Bronchial epithelial cell (primary cell): ENCODE results near the gene SLC35E4. TPM values are rescaled to one million over a fixed set of nuclear protein-coding genes. Genes with fewer than 3 reads are reported as not detected.

Experiments used
- DNase-seq: peaks from one replicate; pipeline ENCODE4 v3.0.0-alpha.2; 2010; ENCODE audit warnings: low read depth
- FAIRE-seq: peaks from 2 replicates; lab custom pipeline; 2011; peaks lifted over from hg19 to GRCh38; lab: Jason Lieb, UNC
- H3K27me3 ChIP-seq: 2 replicates; pipeline ENCODE4 v1.5.1; 2011; ENCODE audit warnings: low read length; ENCODE audit not compliant: control insufficient read depth, insufficient read depth
- H3K36me3 ChIP-seq: 2 replicates; pipeline ENCODE4 v1.5.1; 2011; ENCODE audit warnings: low read length; ENCODE audit not compliant: control insufficient read depth, insufficient read depth
- H3K4me3 ChIP-seq: 2 replicates; pipeline ENCODE4 v1.5.1; 2011; ENCODE audit warnings: mild to moderate bottlenecking, low read depth, low read length, control low read depth
- CTCF ChIP-seq: IDR thresholded peaks from 2 replicates; pipeline ENCODE4 v1.5.1; 2011; ENCODE audit warnings: mild to moderate bottlenecking, moderate library complexity, low read length, control low read depth, inconsistent platforms; ENCODE audit not compliant: insufficient read depth, severe bottlenecking
- total RNA-seq: library from RNA; depleted of rRNA; stranded (reverse); fragments of >200 nt; gene quantifications from 2 replicates; pipeline ENCODE4 v1.2.1, GENCODE V29; 2014

SLC35E4 gene
- total RNA-seq, 1 donor from 2014 or later, result 4.7 TPM

DNA sequence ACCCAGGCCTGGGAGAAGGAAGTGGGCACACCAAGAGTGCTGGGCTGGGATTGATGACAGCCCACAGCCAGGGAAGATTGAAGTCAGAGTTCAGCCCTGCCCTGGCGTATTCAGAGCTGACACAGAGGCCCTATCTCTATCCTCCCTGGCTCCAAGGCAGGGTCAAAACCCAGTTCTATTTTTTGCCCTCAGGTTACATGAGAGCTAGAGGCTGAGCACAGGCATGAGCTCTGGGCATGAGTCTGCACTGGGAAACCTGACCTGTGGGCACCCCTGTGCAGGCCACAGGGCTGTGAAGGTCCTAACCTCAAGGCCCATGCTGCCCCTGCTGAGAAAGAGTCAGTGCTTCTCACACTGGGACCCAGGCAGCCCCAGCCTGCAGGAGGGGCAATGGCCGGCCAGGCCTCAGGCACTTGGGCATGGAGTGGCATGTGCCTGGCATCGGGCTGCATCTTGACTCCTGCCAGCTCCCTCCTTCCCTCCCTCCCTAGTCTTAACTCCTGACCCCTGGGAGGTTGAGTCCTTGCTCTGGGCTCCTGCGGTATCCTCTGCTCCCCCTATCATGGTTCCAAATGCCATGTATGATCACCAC, 5.4 kb downstream of the SLC35E4 start:
- TF ChIP-seq CTCF, result no peak
- DNase-seq, result no peak
- H3K36me3 ChIP-seq, result no peaks in the 10 kb centered on the region
- H3K4me3 ChIP-seq, result no peak overlapping the region
- H3K27me3 ChIP-seq, result no peaks in the 10 kb centered on the region
- no peak for FAIRE-seq

DNA sequence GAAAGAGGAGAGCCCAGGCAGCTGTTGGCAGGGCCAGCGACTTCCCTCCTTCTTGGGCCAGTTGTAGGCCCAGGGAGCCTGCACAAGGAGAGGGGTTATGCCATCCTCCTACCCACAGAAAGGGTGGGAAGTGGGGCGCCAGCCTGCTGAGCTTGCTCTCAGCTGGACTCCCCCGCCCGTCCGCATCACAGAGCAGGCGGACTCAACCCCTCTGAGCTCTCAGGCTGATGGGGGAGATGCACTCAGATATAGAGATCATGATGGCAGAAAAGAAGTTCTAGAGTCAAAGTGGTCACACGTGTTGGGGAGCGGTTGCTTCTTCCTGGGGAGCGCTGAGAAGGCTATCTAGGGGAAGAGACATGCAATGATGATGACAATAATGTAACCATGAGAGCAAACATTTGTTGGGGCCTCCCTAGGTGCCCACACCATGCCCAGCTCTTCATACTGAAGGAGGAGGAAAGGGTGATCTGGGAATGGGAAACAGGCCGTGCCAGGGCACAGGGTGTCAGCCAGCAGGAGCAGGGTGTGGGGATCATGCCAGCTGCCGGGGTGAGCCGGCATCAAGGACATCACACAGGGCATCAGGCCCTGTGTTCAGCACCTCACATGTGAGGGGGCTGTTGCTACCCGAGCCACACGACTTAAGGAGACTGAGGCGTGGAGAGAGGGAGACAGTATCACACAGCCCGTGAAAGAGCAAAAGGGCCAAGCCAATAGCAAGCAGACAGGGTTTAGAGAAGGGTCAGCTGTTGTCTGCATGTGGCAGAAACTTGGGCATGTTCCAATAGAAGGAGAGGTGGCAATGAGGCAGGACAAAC, 7.7 kb downstream of the SLC35E4 start:
- TF ChIP-seq CTCF, result no peak
- H3K36me3 ChIP-seq, result no peaks in the 10 kb centered on the region
- no peak overlapping the region for H3K4me3 ChIP-seq
- FAIRE-seq (no peak), DNase-seq (no peak)
- H3K27me3 ChIP-seq, result no peaks in the 10 kb centered on the region

DNA sequence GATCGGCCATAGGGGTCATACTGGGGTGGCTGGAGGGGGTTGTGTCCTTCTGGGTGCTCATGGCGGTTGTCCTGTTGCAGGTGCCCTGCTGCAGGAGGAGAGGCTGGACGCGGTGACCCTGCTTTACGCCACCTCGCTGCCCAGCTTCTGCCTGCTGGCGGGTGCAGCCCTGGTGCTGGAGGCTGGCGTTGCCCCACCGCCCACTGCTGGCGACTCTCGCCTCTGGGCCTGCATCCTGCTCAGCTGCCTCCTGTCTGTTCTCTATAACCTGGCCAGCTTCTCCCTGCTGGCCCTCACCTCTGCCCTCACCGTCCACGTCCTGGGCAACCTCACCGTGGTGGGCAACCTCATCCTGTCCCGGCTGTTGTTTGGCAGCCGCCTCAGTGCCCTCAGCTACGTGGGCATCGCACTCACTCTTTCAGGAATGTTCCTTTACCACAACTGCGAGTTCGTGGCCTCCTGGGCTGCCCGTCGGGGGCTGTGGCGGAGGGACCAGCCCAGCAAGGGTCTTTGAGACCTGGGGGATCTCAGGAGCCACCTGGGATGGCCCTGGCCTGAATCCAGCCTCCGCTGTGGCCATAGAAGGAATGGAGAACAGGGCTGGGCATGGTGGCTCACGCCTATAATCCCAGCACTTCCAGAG, 11.1 kb downstream of the SLC35E4 start:
- FAIRE-seq, result no peak
- TF ChIP-seq CTCF, result no peak
- DNase-seq, result no peak
- Histone ChIP-seq H3K4me3 (no peak overlapping the region), H3K27me3 (no peaks in the 10 kb centered on the region), H3K36me3 (no peaks in the 10 kb centered on the region)

- no peak for TF ChIP-seq CTCF
- no peak for FAIRE-seq
- no peaks in the 10 kb centered on the region for H3K36me3 ChIP-seq
- no peak overlapping the region for H3K4me3 ChIP-seq
- H3K27me3 ChIP-seq, result no peaks in the 10 kb centered on the region
- DNase-seq, result no peak
Measured at GRCh38 chr22:30647536-30647935, 12.0 kb downstream of the SLC35E4 start.

DNA sequence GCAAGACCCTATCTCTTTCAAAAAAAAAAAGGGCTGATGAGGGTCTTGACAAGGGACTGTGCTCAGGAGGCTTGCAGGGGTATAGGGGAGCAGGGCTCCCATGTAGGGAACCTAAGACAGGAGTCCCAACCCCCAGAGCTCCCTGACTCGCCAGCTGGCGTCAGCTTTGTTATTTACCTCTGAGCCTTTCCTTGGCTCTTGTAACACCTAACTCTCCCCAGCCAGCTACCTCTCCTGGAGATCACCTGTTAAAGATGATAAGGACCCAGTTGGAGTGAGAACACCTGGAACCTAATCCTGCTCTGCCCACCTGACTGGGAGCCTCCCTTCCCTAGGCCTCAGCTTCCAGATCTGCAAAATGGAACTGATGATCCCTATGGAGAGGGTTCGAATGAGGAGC, 13.2 kb downstream of the SLC35E4 start:
- Histone ChIP-seq H3K4me3 (no peak overlapping the region), H3K36me3 (no peaks in the 10 kb centered on the region), H3K27me3 (no peaks in the 10 kb centered on the region)
- DNase-seq, result no peak
- no peak for FAIRE-seq
- TF ChIP-seq CTCF, result no peak
